NCI-H128 (cell line): Measurements from ENCODE around the gene AMBP.

Experiments used
- DNase-seq: peaks from one replicate; lab custom pipeline; 2025; ENCODE audit not compliant: unreplicated experiment; lab: John Stamatoyannopoulos, UW

The AMBP gene

GRCh38 chr9:114076237-114077161 is 1.6 kb downstream of the AMBP start:
- no peak for DNase-seq

- no peak for DNase-seq
These were observed 2.5 kb downstream of the AMBP start for GRCh38 chr9:114075602-114076001.

GRCh38 chr9:114072184-114073140 is 5.6 kb downstream of the AMBP start:
- no peak for DNase-seq

- DNase-seq, result no peak
These were observed 6.8 kb downstream of the AMBP start for GRCh38 chr9:114071197-114071795.

GRCh38 chr9:114070188-114071103 is 7.7 kb downstream of the AMBP start:
- DNase-seq, result no peak

GRCh38 chr9:114069476-114070187 is 8.5 kb downstream of the AMBP start:
- no peak for DNase-seq

GRCh38 chr9:114065304-114065703 is 12.8 kb downstream of the AMBP start:
- no peak for DNase-seq

- DNase-seq, result no peak
These were observed 16.1 kb downstream of the AMBP start for GRCh38 chr9:114061830-114062474.

GRCh38 chr9:114061292-114061691 is 16.8 kb downstream of the AMBP start:
- DNase-seq, result no peak

- DNase-seq, result no peak
These were observed 17.4 kb downstream of the AMBP start for GRCh38 chr9:114060711-114061110.

- no peak for DNase-seq
These were observed 18.0 kb downstream of the AMBP start for GRCh38 chr9:114060070-114060469.

- no peak for DNase-seq
These were observed 18.9 kb downstream of the AMBP start for GRCh38 chr9:114059047-114059803.

GRCh38 chr9:114058688-114059046 is 19.4 kb downstream of the AMBP start:
- no peak for DNase-seq

GRCh38 chr9:114057161-114057885 is 20.8 kb downstream of the AMBP start:
- DNase-seq, result no peak

GRCh38 chr9:114056527-114056926 is 21.6 kb downstream of the AMBP start:
- DNase-seq, result no peak

- no peak for DNase-seq
These were observed 22.2 kb downstream of the AMBP start for GRCh38 chr9:114055894-114056293.

- DNase-seq, result no peak
These were observed 23.0 kb downstream of the AMBP start for GRCh38 chr9:114055061-114055460.

- no peak for DNase-seq
These were observed 23.9 kb downstream of the AMBP start for GRCh38 chr9:114054191-114054690.
